HEK293 (cell line): Measurements from ENCODE around the gene VPS11.

Experiments used
- AEBP2 ChIP-seq: fragments of 450-650 bp; formaldehyde crosslinking; IDR thresholded peaks from 2 replicates; pipeline ENCODE4 v1.5.1; 2016; ENCODE audit warnings: missing biosample characterization, missing genetic modification characterization, borderline replicate concordance
- KLF16 ChIP-seq: fragments of 450-650 bp; formaldehyde crosslinking; IDR thresholded peaks from 2 replicates; pipeline ENCODE4 v1.5.1; 2017; ENCODE audit warnings: missing biosample characterization, missing genetic modification characterization
- KLF8 ChIP-seq: fragments of 450-650 bp; formaldehyde crosslinking; IDR thresholded peaks from 2 replicates; pipeline ENCODE4 v1.5.1; 2016; ENCODE audit warnings: missing biosample characterization, missing genetic modification characterization
- PRDM6 ChIP-seq: fragments of 450-650 bp; formaldehyde crosslinking; IDR thresholded peaks from 2 replicates; pipeline ENCODE4 v1.5.1; 2017; ENCODE audit warnings: missing biosample characterization, missing genetic modification characterization
- YY2 ChIP-seq: fragments of 450-650 bp; formaldehyde crosslinking; IDR thresholded peaks from 2 replicates; pipeline ENCODE4 v1.5.1; 2016; ENCODE audit warnings: missing biosample characterization, missing genetic modification characterization
- ZBTB11 ChIP-seq: fragments of 450-650 bp; formaldehyde crosslinking; conservative IDR thresholded peaks from 2 replicates; pipeline ENCODE4 v1.5.1; 2016; ENCODE audit warnings: low read depth, missing biosample characterization, missing genetic modification characterization
- ZBTB17 ChIP-seq: fragments of 450-650 bp; formaldehyde crosslinking; IDR thresholded peaks from 2 replicates; pipeline ENCODE4 v1.5.1; 2016; ENCODE audit warnings: missing biosample characterization, missing genetic modification characterization
- ZBTB26 ChIP-seq: fragments of 450-650 bp; formaldehyde crosslinking; optimal IDR thresholded peaks from 2 replicates; pipeline ENCODE3; 2016; ENCODE audit warnings: missing biosample characterization, mild to moderate bottlenecking, missing genetic modification characterization
- ZBTB49 ChIP-seq: fragments of 450-650 bp; formaldehyde crosslinking; IDR thresholded peaks from 2 replicates; pipeline ENCODE4 v1.5.1; 2016; ENCODE audit warnings: missing biosample characterization, missing genetic modification characterization, low read depth
- ZFHX2 ChIP-seq: fragments of 450-650 bp; formaldehyde crosslinking; conservative IDR thresholded peaks from 2 replicates; pipeline ENCODE4 v1.5.1; 2016; ENCODE audit warnings: missing biosample characterization, missing genetic modification characterization
- ZFP69B ChIP-seq: fragments of 450-650 bp; formaldehyde crosslinking; IDR thresholded peaks from 2 replicates; pipeline ENCODE4 v1.5.1; 2016; ENCODE audit warnings: missing biosample characterization, missing genetic modification characterization
- ZIC2 ChIP-seq: fragments of 450-650 bp; formaldehyde crosslinking; IDR thresholded peaks from 2 replicates; pipeline ENCODE4 v1.5.1; 2016; ENCODE audit warnings: missing biosample characterization, missing genetic modification characterization
- ZNF211 ChIP-seq: fragments of 450-650 bp; formaldehyde crosslinking; IDR thresholded peaks from 2 replicates; pipeline ENCODE4 v1.5.1; 2016; ENCODE audit warnings: low read depth, missing biosample characterization, missing genetic modification characterization
- ZNF324 ChIP-seq: fragments of 450-650 bp; formaldehyde crosslinking; IDR thresholded peaks from 2 replicates; pipeline ENCODE4 v1.5.1; 2016; ENCODE audit warnings: missing biosample characterization, missing genetic modification characterization
- ZNF398 ChIP-seq: fragments of 450-650 bp; formaldehyde crosslinking; IDR thresholded peaks from 2 replicates; pipeline ENCODE4 v1.5.1; 2017; ENCODE audit warnings: missing biosample characterization, missing genetic modification characterization
- ZNF561 ChIP-seq: fragments of 450-650 bp; IDR thresholded peaks from 2 replicates; pipeline ENCODE4 v1.5.1; 2018; ENCODE audit warnings: missing biosample characterization, missing genetic modification characterization, borderline replicate concordance
- ZNF580 ChIP-seq: fragments of 450-650 bp; formaldehyde crosslinking; IDR thresholded peaks from 2 replicates; pipeline ENCODE4 v1.5.1; 2016; ENCODE audit warnings: missing biosample characterization, missing genetic modification characterization
- ZNF629 ChIP-seq: fragments of 450-650 bp; formaldehyde crosslinking; IDR thresholded peaks from 2 replicates; pipeline ENCODE4 v1.5.1; 2017; ENCODE audit warnings: missing biosample characterization, missing genetic modification characterization
- ZNF660 ChIP-seq: fragments of 450-650 bp; IDR thresholded peaks from 2 replicates; pipeline ENCODE4 v1.5.1; 2018; ENCODE audit warnings: missing biosample characterization, mild to moderate bottlenecking, missing genetic modification characterization
- ZNF692 ChIP-seq: fragments of 450-650 bp; formaldehyde crosslinking; IDR thresholded peaks from 2 replicates; pipeline ENCODE4 v1.5.1; 2016; ENCODE audit warnings: missing biosample characterization, missing genetic modification characterization
- ZNF747 ChIP-seq: fragments of 450-650 bp; formaldehyde crosslinking; IDR thresholded peaks from 2 replicates; pipeline ENCODE4 v1.5.1; 2016; ENCODE audit warnings: missing biosample characterization, missing genetic modification characterization
- ZNF791 ChIP-seq: fragments of 450-650 bp; formaldehyde crosslinking; IDR thresholded peaks from 2 replicates; pipeline ENCODE4 v1.5.1; 2016; ENCODE audit warnings: missing biosample characterization, missing genetic modification characterization

VPS11 gene

GRCh38 chr11:119067371-119068222, at the start of gene VPS11 (continued):
- TF ChIP-seq ZNF791 (tag by site-specific recombination) (no peak), ZNF398 (no peak), ZNF561 (tag by site-specific recombination) (peak; percentile 84; the same call in 1 of the 2 replicates), PRDM6 (tag by site-specific recombination) (no peak), ZNF580 (tag by site-specific recombination) (0 out of 2 replicates have a peak, but pooled peaks have one; percentile 48), ZNF324 (tag by site-specific recombination) (peak; percentile 44; the same call in 1 of the 2 replicates), ZNF692 (tag by site-specific recombination) (peak; percentile 49; the same call in 1 of the 2 replicates), AEBP2 (no peak), ZNF747 (tag by site-specific recombination) (no peak), KLF16 (peak; percentile 75), ZFP69B (tag by site-specific recombination) (peak; percentile 19; the same call in 1 of the 2 replicates), YY2 (tag by site-specific recombination) (peak; percentile 90), ZBTB26 (tag by site-specific recombination) (peak; percentile 63), ZNF660 (tag by site-specific recombination) (0 out of 2 replicates have a peak, but pooled peaks have one; percentile 11), ZBTB17 (tag by site-specific recombination) (peak; percentile 83), ZBTB11 (tag by site-specific recombination) (peak; percentile 54), ZNF211 (tag by site-specific recombination) (no peak), KLF8 (tag by site-specific recombination) (0 out of 2 replicates have a peak, but pooled peaks have one; percentile 40), ZBTB49 (tag by site-specific recombination) (no peak), ZIC2 (peak; percentile 47), ZFHX2 (tag by site-specific recombination) (0 out of 2 replicates have a peak, but pooled peaks have one; percentile 24), ZNF629 (tag by site-specific recombination) (peak; percentile 69)
